ENCODE data around the gene FANK1. TPM values are rescaled to one million over a fixed set of nuclear protein-coding genes. Genes with fewer than 3 reads are reported as not detected.

FANK1 gene
- total RNA-seq, 5 donors from 2014 or later (not counting 1 experiment from before 2014, with no cell fraction given), result 1.3 to 3.3 (median 2.2) TPM; not detected in 1

GRCh38 chr10:125995726-125996304 is 99.5 kb downstream of the FANK1 start:
- Histone ChIP-seq H3K27ac (ENCODE audit: low read length) (no peak overlapping the region), H3K36me3 (ENCODE audit: control insufficient read depth in 2 of 2, extremely low read depth in 1 of 2, insufficient read depth in 1 of 2, low read length in 1 of 2) (no peaks in the 10 kb centered on the region), H3K9me3 (no peaks in the 10 kb centered on the region), H3K4me1 (ENCODE audit: control insufficient read depth in 1 of 2, extremely low read depth in 1 of 2, insufficient read depth in 2 of 2, low read length in 2 of 2) (no peaks in the 10 kb centered on the region), H3K27me3 (replicated peaks in 1 of 2; ENCODE audit: control insufficient read depth in 2 of 2, extremely low read depth in 1 of 2, insufficient read depth in 2 of 2, low read length in 1 of 2) (no peaks in the 10 kb centered on the region), H3K4me3 (ENCODE audit: control insufficient read depth in 1 of 2, extremely low read depth in 1 of 2, low read length in 1 of 2) (no peak overlapping the region)
- Mint-ChIP-seq H3K36me3 (no peaks in the 10 kb centered on the region), H3K9me3 (no peaks in the 10 kb centered on the region), H3K4me1 (peaks cover 0 to 7% (median 7%) of the 10 kb centered on the region in 3 donors), H3K4me3 (peak overlapping the region in 2 of 3 donors; percentile 19 to 41), H3K27me3 (peaks cover 4 to 5% of the 10 kb centered on the region in 2 donors), H3K27ac (peak overlapping the region in 1 of 2 donors; percentile 67)
- ChIA-PET POLR2A (no interaction called here), CTCF (no interaction called here)
- ATAC-seq (replicated peaks in 1 of 4) (peak in 2 of 4 experiments; percentile 49 to 51), DNase-seq (no peak)
- WGBS (ENCODE audit: insufficient coverage), result no CpG with 5 or more reads among the region's 9 CpGs

- no peak overlapping the region for H3K27ac ChIP-seq (ENCODE audit: low read length)
- no peak for ATAC-seq (replicated peaks in 1 of 4)
- no peak overlapping the region for H3K4me3 ChIP-seq (ENCODE audit: control insufficient read depth in 1 of 2, extremely low read depth in 1 of 2, low read length in 1 of 2)
- CTCF ChIA-PET, result interaction anchor here in 1 of 2 donors (0.5 kb wide), 1 partner anchor 15 kb away, joined by 5 read pairs; no protein-coding TSS in a partner anchor
- peak overlapping the region in 1 of 2 donors; percentile 67 for H3K27ac Mint-ChIP-seq
- H3K9me3 ChIP-seq, result no peaks in the 10 kb centered on the region
- H3K4me1 Mint-ChIP-seq, result peaks cover 0 to 7% (median 7%) of the 10 kb centered on the region in 3 donors
- no peaks in the 10 kb centered on the region for H3K36me3 ChIP-seq (ENCODE audit: control insufficient read depth in 2 of 2, extremely low read depth in 1 of 2, insufficient read depth in 1 of 2, low read length in 1 of 2)
- no peaks in the 10 kb centered on the region for H3K27me3 ChIP-seq (replicated peaks in 1 of 2; ENCODE audit: control insufficient read depth in 2 of 2, extremely low read depth in 1 of 2, insufficient read depth in 2 of 2, low read length in 1 of 2)
- 66% methylated on average over 2 of the region's 12 CpGs for WGBS (ENCODE audit: insufficient coverage)
- no peaks in the 10 kb centered on the region for H3K4me1 ChIP-seq (ENCODE audit: control insufficient read depth in 1 of 2, extremely low read depth in 1 of 2, insufficient read depth in 2 of 2, low read length in 2 of 2)
- H3K4me3 Mint-ChIP-seq, result peak overlapping the region in 2 of 3 donors; percentile 0 to 50
- H3K27me3 Mint-ChIP-seq, result peaks cover 4 to 7% of the 10 kb centered on the region in 2 donors
- H3K9me3 Mint-ChIP-seq, result no peaks in the 10 kb centered on the region
- DNase-seq, result no peak
- H3K36me3 Mint-ChIP-seq, result no peaks in the 10 kb centered on the region
- POLR2A ChIA-PET, result no interaction called here
These were observed 101.2 kb downstream of the FANK1 start for GRCh38 chr10:125997586-125997985.

- Mint-ChIP-seq H3K27me3 (peaks cover 4 to 7% of the 10 kb centered on the region in 2 donors), H3K4me3 (peak overlapping the region in 1 of 3 donors; percentile 21), H3K27ac (peak overlapping the region in 1 of 2 donors; percentile 36), H3K36me3 (no peaks in the 10 kb centered on the region), H3K4me1 (peaks cover 0 to 7% (median 7%) of the 10 kb centered on the region in 3 donors), H3K9me3 (no peaks in the 10 kb centered on the region)
- POLR2A ChIA-PET, result no interaction called here
- Histone ChIP-seq H3K4me1 (ENCODE audit: control insufficient read depth in 1 of 2, extremely low read depth in 1 of 2, insufficient read depth in 2 of 2, low read length in 2 of 2) (no peaks in the 10 kb centered on the region), H3K4me3 (ENCODE audit: control insufficient read depth in 1 of 2, extremely low read depth in 1 of 2, low read length in 1 of 2) (no peak overlapping the region), H3K27me3 (replicated peaks in 1 of 2; ENCODE audit: control insufficient read depth in 2 of 2, extremely low read depth in 1 of 2, insufficient read depth in 2 of 2, low read length in 1 of 2) (no peaks in the 10 kb centered on the region), H3K9me3 (no peaks in the 10 kb centered on the region), H3K36me3 (ENCODE audit: control insufficient read depth in 2 of 2, extremely low read depth in 1 of 2, insufficient read depth in 1 of 2, low read length in 1 of 2) (no peaks in the 10 kb centered on the region), H3K27ac (ENCODE audit: low read length) (no peak overlapping the region)
- no peak for DNase-seq
- CTCF ChIA-PET, result no interaction called here
- ATAC-seq (replicated peaks in 1 of 4), result peak in 1 of 4 experiments; percentile 43
- no CpG with 5 or more reads among the region's 3 CpGs for WGBS (ENCODE audit: insufficient coverage)
These were observed 103.3 kb downstream of the FANK1 start for GRCh38 chr10:125999694-126000093.

GRCh38 chr10:126001576-126001975 is 105.2 kb downstream of the FANK1 start:
- no peaks in the 10 kb centered on the region for H3K36me3 Mint-ChIP-seq
- Histone ChIP-seq H3K27ac (ENCODE audit: low read length) (no peak overlapping the region), H3K4me1 (ENCODE audit: control insufficient read depth in 1 of 2, extremely low read depth in 1 of 2, insufficient read depth in 2 of 2, low read length in 2 of 2) (no peaks in the 10 kb centered on the region), H3K9me3 (no peaks in the 10 kb centered on the region), H3K27me3 (replicated peaks in 1 of 2; ENCODE audit: control insufficient read depth in 2 of 2, extremely low read depth in 1 of 2, insufficient read depth in 2 of 2, low read length in 1 of 2) (no peaks in the 10 kb centered on the region), H3K4me3 (ENCODE audit: control insufficient read depth in 1 of 2, extremely low read depth in 1 of 2, low read length in 1 of 2) (no peak overlapping the region), H3K36me3 (ENCODE audit: control insufficient read depth in 2 of 2, extremely low read depth in 1 of 2, insufficient read depth in 1 of 2, low read length in 1 of 2) (no peaks in the 10 kb centered on the region)
- WGBS (ENCODE audit: insufficient coverage), result no CpG with 5 or more reads among the region's 2 CpGs
- H3K9me3 Mint-ChIP-seq, result no peaks in the 10 kb centered on the region
- H3K27ac Mint-ChIP-seq, result no peak overlapping the region
- ChIA-PET CTCF (no interaction called here), POLR2A (no interaction called here)
- no peak for DNase-seq
- H3K4me3 Mint-ChIP-seq, result no peak overlapping the region
- no peak for ATAC-seq (replicated peaks in 1 of 4)
- H3K4me1 Mint-ChIP-seq, result peaks cover 0 to 7% (median 7%) of the 10 kb centered on the region in 3 donors
- peaks cover 3% of the 10 kb centered on the region in 2 donors for H3K27me3 Mint-ChIP-seq

- Mint-ChIP-seq H3K4me3 (no peak overlapping the region), H3K27ac (no peak overlapping the region), H3K27me3 (peaks cover 2 to 3% of the 10 kb centered on the region in 2 donors), H3K9me3 (no peaks in the 10 kb centered on the region), H3K4me1 (peaks cover 0 to 2% (median 2%) of the 10 kb centered on the region in 3 donors), H3K36me3 (no peaks in the 10 kb centered on the region)
- DNase-seq (no peak), ATAC-seq (replicated peaks in 1 of 4) (no peak)
- H3K27me3 ChIP-seq (replicated peaks in 1 of 2; ENCODE audit: control insufficient read depth in 2 of 2, extremely low read depth in 1 of 2, insufficient read depth in 2 of 2, low read length in 1 of 2), result no peaks in the 10 kb centered on the region
- ChIA-PET POLR2A (no interaction called here), CTCF (no interaction called here)
- no peaks in the 10 kb centered on the region for H3K36me3 ChIP-seq (ENCODE audit: control insufficient read depth in 2 of 2, extremely low read depth in 1 of 2, insufficient read depth in 1 of 2, low read length in 1 of 2)
- H3K27ac ChIP-seq (ENCODE audit: low read length), result no peak overlapping the region
- H3K4me3 ChIP-seq (ENCODE audit: control insufficient read depth in 1 of 2, extremely low read depth in 1 of 2, low read length in 1 of 2), result no peak overlapping the region
- H3K4me1 ChIP-seq (ENCODE audit: control insufficient read depth in 1 of 2, extremely low read depth in 1 of 2, insufficient read depth in 2 of 2, low read length in 2 of 2), result no peaks in the 10 kb centered on the region
- 82% methylated on average over 8 of the region's 8 CpGs for WGBS (ENCODE audit: insufficient coverage)
- H3K9me3 ChIP-seq, result no peaks in the 10 kb centered on the region
These were observed 108.4 kb downstream of the FANK1 start for GRCh38 chr10:126004752-126005151.

GRCh38 chr10:126006264-126006663 is 109.9 kb downstream of the FANK1 start:
- ChIA-PET POLR2A (no interaction called here), CTCF (no interaction called here)
- Mint-ChIP-seq H3K4me1 (peaks cover 0 to under 1% (median 0%) of the 10 kb centered on the region in 3 donors), H3K27me3 (peaks cover 0 to 4% of the 10 kb centered on the region in 2 donors), H3K4me3 (no peak overlapping the region), H3K9me3 (no peaks in the 10 kb centered on the region), H3K27ac (no peak overlapping the region), H3K36me3 (no peaks in the 10 kb centered on the region)
- Histone ChIP-seq H3K4me3 (ENCODE audit: control insufficient read depth in 1 of 2, extremely low read depth in 1 of 2, low read length in 1 of 2) (no peak overlapping the region), H3K36me3 (ENCODE audit: control insufficient read depth in 2 of 2, extremely low read depth in 1 of 2, insufficient read depth in 1 of 2, low read length in 1 of 2) (no peaks in the 10 kb centered on the region), H3K27ac (ENCODE audit: low read length) (no peak overlapping the region), H3K4me1 (ENCODE audit: control insufficient read depth in 1 of 2, extremely low read depth in 1 of 2, insufficient read depth in 2 of 2, low read length in 2 of 2) (no peaks in the 10 kb centered on the region), H3K9me3 (no peaks in the 10 kb centered on the region), H3K27me3 (replicated peaks in 1 of 2; ENCODE audit: control insufficient read depth in 2 of 2, extremely low read depth in 1 of 2, insufficient read depth in 2 of 2, low read length in 1 of 2) (no peaks in the 10 kb centered on the region)
- DNase-seq, result no peak
- 75% methylated on average over 2 of the region's 5 CpGs for WGBS (ENCODE audit: insufficient coverage)
- ATAC-seq (replicated peaks in 1 of 4), result no peak

All from T-cell (primary cell).